AG20443 (cell line): ENCODE measurements around the gene SLC30A5.

Experiments
- DNase-seq: peaks from one replicate; pipeline ENCODE4 v3.0.0; 2012; ENCODE audit warnings: low spot score, mixed read lengths

Gene SLC30A5

GRCh38 chr5:69167493-69167855 is 73.7 kb downstream of the SLC30A5 start:
- DNase-seq = peak; percentile 36

GRCh38 chr5:69167929-69168328 is 74.1 kb downstream of the SLC30A5 start:
- DNase-seq = no peak

GRCh38 chr5:69170495-69170894 is 76.7 kb downstream of the SLC30A5 start:
- DNase-seq = no peak

- no peak for DNase-seq
Measured at GRCh38 chr5:69170969-69171368, 77.2 kb downstream of the SLC30A5 start.
